Measurements from ENCODE around the gene LRRC4C. TPM values are rescaled to one million over a fixed set of nuclear protein-coding genes. Genes with fewer than 3 reads are reported as not detected.

Gene LRRC4C
- polyA plus RNA-seq, 4 donors, result 12.5 to 29.0 (median 15.0) TPM

DNA sequence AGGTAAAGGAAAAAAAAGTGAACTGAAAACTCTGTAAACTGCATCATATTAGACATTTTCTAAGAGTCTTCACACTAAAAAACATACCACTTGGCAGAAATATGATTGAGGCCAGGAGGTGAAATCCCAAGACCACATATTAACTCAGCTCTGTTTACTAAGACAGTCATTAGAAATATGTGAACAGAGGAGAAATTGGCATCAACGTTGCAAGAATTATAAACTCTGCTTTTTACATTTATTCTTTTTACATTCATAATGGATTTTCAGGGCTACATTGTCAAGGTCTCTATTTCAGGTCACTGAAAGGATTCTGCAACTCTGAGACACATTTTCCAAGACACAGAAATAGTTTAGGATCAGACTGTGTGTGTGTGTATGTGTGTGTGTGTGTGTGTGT, 1364.0 kb downstream of the LRRC4C start:
- DNase-seq (ENCODE audit: low read depth in 4 of 4, low spot score in 3 of 4), result no peak

DNA sequence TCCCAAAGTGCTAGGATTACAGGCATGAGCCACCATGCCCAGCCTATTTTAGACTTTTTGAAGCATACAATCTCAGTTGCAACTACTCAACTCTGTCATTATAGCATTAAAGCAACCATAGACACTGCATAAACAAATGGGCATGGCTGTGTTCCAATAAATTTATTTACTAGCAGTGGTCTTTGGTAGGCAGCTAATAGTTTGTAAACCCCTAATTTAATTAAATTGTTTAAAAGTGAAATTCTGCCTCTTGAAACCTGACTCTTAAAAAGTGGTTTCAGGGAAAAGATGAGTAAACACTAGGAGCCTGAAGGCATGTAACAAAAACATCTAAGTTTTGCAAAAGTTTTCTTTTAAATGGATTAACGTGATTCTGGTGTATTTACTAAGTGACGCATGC, 1364.5 kb downstream of the LRRC4C start:
- no peak for DNase-seq (ENCODE audit: low read depth in 4 of 4, low spot score in 3 of 4)

DNA sequence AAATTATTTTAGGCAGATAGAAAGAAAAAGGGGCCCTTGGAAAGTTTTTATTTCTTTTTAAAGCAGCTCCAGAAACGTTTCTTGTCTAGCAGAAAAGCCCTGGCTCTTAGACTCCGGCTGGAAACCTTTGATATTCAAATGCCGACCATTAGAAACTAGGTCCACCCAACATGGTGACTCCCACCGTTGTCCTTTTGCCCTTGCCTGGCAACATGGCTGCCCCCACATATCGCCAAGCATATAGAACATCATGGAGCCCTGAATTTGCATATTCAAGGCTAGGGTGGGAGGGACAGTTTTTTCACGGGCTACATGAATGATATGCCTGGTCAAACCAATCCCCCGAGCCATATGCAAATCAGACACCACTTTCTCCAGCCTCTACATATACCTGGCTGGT, 1379.0 kb downstream of the LRRC4C start:
- no peak for DNase-seq (ENCODE audit: low read depth in 4 of 4, low spot score in 3 of 4)

Data from left renal pelvis (tissue), 4 donors.